GM19438 (cell line): ENCODE data around the gene COL5A1.

Experiments used
- ATAC-seq: cut with Tn5 transposase; IDR thresholded peaks from one replicate; pipeline ENCODE4 v1.9.1; 2021; ENCODE audit warnings: low read depth; ENCODE audit not compliant: unreplicated experiment

The COL5A1 gene

GRCh38 chr9:134756098-134756497 lies 114.5 kb downstream of the COL5A1 start:
- no peak for ATAC-seq

DNA sequence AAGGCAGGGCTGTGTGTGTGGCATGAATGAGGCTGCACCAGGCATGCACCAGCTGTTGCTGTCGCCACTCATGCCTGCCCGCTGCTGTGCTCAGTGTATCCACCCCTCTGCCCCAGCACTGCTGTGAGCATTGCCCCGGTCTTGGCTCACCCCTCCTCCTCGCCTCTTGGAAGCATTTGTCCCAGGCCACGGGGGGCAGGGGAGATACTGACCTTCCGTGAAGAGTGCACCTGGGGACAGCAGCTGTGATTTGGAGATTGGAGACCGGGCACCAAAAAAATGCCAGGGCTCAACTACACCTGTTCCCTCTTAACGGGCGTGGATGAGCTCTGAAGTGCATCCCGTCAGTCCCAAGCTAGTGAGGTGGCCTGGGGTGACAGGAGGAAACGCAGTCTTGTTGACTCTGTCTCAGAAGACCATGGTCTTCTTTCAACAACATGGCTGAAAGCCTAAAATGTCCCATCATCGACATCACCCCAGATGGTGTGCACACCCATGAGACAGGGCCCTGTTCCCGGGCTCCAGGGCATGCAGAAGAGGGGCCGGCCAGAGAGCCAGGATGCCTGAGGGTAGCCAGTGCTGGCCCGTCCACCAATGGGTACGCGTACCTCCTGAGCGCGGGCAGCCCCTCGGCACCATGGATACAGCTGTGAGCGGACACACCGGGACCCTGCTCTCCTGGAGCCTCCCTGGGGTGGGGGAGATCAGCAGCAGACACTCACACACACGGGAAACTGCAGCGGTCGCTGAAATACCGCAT lies 115.8 kb downstream of the COL5A1 start:
- ATAC-seq: no peak

- no peak for ATAC-seq
Measured at GRCh38 chr9:134758949-134759607, 117.5 kb downstream of the COL5A1 start.

DNA sequence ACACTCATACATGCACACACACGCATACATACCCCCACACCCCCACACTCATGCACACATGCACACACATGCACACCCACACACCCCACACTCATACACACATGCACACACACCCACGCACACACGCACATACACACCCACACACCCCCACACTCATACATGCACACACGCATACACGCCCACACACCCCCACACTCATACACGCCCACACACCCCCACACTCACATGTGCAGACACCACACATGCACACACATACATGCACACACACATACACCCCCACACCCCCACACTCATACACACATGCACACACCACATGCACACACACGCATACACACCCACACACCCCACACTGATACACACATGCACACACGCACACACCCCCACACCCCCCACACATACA lies 118.3 kb downstream of the COL5A1 start:
- no peak for ATAC-seq

DNA sequence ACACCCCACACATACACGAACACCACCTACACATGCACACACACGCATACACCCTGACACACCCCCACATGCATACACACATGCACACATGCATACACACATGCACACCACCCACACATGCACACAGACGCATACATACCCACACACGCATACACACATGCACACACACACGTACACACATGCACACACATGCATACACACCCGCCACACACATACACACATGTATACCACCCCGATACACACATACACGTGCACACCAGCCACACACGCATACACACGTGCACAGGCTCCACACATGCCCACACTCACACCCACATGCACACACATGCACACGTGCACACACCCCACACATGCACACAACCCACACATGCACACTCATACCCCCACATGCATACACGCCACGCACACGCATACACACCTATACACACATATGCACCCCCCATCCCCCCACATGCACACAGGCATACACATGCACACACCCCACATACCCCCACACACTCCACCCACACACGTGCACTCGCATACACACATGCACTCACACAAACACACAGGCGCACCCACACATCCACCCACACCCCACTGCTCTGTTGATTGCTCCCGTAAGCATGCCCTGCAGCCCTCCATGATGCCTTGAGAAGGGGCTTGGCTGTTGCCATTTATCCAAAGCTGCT lies 119.3 kb downstream of the COL5A1 start:
- ATAC-seq: no peak

- no peak for ATAC-seq
Measured at GRCh38 chr9:134764473-134765269, 123.1 kb downstream of the COL5A1 start.

GRCh38 chr9:134765785-134766184 lies 124.2 kb downstream of the COL5A1 start:
- no peak for ATAC-seq

GRCh38 chr9:134766587-134766986 lies 125.0 kb downstream of the COL5A1 start:
- no peak for ATAC-seq

DNA sequence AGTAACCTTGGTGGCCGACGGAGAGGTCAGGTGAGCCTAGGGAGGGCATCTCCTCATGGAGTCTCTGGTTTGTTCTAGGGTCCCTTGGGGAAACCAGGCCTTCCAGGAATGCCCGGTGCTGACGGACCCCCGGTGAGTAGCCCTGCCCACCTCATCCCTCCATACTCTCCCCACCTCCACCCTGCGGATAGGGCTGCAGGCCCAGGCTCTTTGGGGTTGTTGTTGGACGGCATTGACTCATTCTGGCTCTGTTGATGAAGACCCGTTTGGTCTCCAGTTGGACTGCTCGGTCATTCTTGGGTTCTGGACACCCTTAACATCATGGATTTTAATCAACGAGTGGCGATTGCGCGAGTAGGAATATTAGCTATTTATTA lies 126.7 kb downstream of the COL5A1 start:
- ATAC-seq: no peak

DNA sequence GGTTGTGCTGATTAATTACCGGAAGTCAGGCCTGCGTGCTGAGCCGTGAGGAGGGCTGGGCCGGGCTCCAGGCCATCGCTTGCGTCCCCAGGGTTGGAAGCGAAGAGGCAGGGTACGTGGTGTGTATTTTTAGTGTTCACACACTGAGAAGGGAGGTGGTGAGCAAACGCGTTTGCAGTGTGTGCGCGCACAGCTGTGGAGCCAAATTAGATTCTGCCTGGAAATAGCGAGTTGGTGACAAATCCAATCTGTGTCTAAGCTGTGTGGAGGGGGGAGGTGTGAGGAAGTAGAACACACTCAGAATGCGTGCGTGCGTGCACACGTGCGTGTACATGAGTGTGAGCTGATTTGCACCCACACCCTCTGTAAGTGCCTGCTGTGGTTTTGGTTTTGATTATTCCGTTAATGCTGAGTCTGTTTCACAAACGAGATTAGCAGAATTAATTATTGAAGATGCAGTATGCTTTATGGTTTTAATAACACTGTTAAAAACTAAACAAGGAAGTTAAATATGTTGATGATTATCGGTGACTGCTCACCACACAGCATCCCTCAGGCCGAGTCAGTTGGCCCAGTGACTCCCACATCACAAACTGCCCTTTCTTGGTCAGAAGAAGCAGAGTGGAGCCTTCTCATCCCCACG lies 127.2 kb downstream of the COL5A1 start:
- ATAC-seq: no peak

DNA sequence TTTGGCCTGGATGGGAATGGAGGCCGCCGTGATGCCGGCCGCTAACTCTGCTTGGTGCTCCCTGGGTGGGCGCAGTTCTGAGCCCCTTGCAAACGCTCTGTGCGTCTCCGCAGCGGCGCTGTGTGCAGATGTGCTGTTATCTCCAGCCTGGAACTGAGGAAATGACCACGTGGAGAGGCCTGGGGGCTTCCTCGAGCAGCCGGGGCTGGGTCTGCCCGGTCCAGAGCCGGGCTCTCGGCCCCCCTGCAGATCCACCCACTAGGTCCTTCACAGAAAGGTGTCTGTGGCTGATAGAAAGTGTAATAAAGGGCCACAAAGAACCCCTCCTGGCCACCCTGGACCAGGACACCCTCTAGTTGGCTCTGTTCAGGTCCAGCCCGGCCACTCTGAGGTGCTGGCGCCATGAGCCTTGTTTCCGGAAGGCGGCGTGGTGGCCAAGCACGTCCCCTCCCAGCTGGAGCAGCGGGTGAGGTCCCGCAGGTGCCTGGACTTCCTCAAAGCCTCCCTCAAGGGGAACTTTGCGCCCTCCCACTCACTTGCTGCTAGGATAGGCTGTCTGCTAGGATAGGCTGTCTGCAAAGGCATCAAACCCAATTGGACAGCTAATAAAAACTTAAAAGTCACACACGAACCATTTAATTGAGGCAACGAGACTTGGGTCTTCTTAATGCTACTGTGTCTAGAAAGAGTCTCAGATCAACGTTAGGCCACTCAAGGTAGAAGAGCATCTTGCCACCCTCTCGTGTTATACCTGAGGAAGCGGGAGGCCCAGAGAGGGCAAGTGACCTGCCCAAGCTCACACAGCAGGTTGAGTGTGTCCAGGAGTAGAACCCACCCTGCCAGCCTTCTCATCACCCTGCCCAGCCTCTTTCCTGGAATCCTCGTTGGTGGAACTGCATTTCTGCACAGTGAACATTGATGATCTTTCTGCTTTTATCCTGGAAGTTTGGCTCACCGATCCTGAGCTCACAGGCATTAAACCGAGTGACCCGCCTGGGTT lies 129.7 kb downstream of the COL5A1 start:
- ATAC-seq: no peak

- no peak for ATAC-seq
Measured at GRCh38 chr9:134772331-134772730, 130.7 kb downstream of the COL5A1 start.

GRCh38 chr9:134773842-134774241 lies 132.2 kb downstream of the COL5A1 start:
- ATAC-seq: no peak

DNA sequence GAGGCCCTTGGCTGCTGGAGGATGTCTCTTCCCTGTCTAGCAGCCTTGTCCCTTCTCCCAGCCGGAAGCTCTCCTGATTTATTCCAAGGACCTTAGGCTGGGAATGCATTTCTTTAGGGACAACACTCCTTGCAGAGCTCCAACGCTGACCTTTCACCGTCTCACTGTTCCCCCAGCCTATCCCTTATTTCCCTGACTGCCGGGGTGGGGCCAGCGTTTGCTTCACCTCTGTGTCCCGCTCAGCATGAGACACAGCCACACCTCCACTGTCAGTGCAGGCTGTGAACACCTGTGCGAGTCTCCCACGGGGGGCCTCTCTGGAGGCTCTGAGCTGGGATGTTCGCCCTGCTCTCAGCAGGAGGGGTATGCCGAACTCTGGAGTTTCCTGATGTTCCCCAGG lies 132.8 kb downstream of the COL5A1 start:
- ATAC-seq: no peak

- ATAC-seq: no peak
Measured at GRCh38 chr9:134775081-134775951, 133.7 kb downstream of the COL5A1 start.

GRCh38 chr9:134776080-134776796 lies 134.6 kb downstream of the COL5A1 start:
- no peak for ATAC-seq

DNA sequence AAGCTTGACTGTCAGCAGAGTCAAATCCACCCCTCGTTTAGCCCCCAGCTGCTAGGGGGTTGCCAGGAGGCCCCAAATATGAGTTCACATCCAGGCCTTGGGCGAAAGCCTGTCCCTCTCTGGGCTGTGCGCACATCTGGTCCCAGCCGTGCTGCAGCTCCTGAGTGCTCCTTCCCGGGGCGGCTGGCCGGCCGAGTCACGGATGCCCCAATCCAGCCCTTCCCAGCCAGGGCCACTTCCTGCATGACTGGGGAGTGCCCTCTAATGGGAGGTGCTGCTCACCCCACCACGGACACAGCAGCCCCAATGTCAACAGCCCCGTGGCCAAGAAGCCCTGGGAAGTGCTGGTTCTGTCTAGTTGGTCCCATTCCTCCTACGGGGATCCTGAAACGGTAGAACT lies 135.6 kb downstream of the COL5A1 start:
- no peak for ATAC-seq

- ATAC-seq: no peak
Measured at GRCh38 chr9:134778156-134778555, 136.6 kb downstream of the COL5A1 start.
